Measurements from ENCODE around the gene HACD2.

Gene HACD2

GRCh38 chr3:123561188-123561587 is 23.7 kb downstream of the HACD2 start:
- TF ChIP-seq, protein P1, sequence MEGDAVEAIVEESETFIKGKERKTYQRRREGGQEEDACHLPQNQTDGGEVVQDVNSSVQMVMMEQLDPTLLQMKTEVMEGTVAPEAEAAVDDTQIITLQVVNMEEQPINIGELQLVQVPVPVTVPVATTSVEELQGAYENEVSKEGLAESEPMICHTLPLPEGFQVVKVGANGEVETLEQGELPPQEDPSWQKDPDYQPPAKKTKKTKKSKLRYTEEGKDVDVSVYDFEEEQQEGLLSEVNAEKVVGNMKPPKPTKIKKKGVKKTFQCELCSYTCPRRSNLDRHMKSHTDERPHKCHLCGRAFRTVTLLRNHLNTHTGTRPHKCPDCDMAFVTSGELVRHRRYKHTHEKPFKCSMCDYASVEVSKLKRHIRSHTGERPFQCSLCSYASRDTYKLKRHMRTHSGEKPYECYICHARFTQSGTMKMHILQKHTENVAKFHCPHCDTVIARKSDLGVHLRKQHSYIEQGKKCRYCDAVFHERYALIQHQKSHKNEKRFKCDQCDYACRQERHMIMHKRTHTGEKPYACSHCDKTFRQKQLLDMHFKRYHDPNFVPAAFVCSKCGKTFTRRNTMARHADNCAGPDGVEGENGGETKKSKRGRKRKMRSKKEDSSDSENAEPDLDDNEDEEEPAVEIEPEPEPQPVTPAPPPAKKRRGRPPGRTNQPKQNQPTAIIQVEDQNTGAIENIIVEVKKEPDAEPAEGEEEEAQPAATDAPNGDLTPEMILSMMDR (IDR thresholded peaks at IDR 0.05; ENCODE audit: insufficient read depth, low read length, missing control alignments) = no peak
- CTCF ChIA-PET = interaction anchor here (0.7 to 8.7 kb wide), 13 partner anchors 12 to 276 kb away, joined by 3 to 250 read pairs (median 13); partner anchors contain the start of gene ADCY5
- DNase-seq (ENCODE audit: low read depth, low spot score) = no peak
- POLR2A ChIA-PET = no interaction called here
- H3K4me3 ChIP-seq (ENCODE audit: low read depth, low read length) = no peak overlapping the region

DNA sequence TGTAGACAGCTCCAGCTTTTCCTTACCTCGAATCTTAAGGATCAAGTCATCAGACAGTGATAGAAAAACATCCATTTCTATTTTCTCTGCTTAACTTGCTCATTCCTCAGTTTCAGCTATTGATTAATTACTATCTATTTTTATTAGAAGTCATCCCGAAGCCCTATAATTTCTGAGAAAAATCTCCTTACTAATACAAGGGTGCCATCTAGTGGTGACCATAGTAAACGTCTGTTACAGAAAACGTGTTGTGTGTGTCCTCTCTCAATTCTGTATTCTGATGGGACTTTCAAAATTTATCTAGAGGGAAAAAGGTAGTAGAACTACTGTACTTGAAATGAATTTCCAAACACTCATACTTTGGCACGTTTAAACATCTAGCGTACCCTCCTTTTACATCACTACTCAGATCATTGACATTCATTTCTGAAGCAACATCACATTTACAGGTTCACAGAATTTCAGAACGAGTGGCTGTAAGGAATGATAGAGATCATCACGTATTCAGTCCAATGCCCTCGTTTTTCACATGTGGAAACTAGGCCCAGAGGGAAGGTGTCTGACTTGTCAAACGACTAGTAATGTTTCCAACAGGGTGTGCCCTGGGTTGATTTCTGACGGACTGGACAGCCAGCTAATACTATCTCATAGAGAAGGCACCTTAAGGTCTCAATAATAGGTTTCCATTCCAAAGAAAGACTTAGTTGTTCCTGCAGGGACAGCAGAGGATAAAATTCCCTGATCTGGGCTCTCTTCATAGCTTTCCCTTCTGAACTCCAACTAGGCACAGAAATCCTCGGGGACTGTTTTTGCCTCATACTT is 25.6 kb downstream of the HACD2 start:
- no peak for DNase-seq (ENCODE audit: low read depth, low spot score)
- TF ChIP-seq, protein P1 (IDR thresholded peaks at IDR 0.05; ENCODE audit: insufficient read depth, low read length, missing control alignments) = peak; percentile 34
- ChIA-PET CTCF (interaction anchor here (0.7 to 8.7 kb wide), 36 partner anchors 9 to 337 kb away, joined by 3 to 250 read pairs (median 4); partner anchors contain the start of genes ADCY5 and HACD2), POLR2A (no interaction called here)
- no peak overlapping the region for H3K4me3 ChIP-seq (ENCODE audit: low read depth, low read length)

GRCh38 chr3:123553536-123553935 is 31.3 kb downstream of the HACD2 start:
- CTCF ChIA-PET = interaction anchor here (0.7 to 13.4 kb wide), 9 partner anchors 9 to 242 kb away, joined by 3 to 141 read pairs (median 6); partner anchors contain the start of gene ADCY5
- TF ChIP-seq, protein P1 (IDR thresholded peaks at IDR 0.05; ENCODE audit: insufficient read depth, low read length, missing control alignments) = no peak

GRCh38 chr3:123552768-123553167 is 32.1 kb downstream of the HACD2 start:
- CTCF ChIA-PET = interaction anchor here (0.7 to 13.4 kb wide), 7 partner anchors 9 to 226 kb away, joined by 3 to 141 read pairs (median 9); partner anchors contain the start of gene ADCY5
- DNase-seq (ENCODE audit: low read depth, low spot score) = no peak
- POLR2A ChIA-PET = no interaction called here
- H3K4me3 ChIP-seq (ENCODE audit: low read depth, low read length) = no peak overlapping the region
- TF ChIP-seq, protein P1 (IDR thresholded peaks at IDR 0.05; ENCODE audit: insufficient read depth, low read length, missing control alignments) = no peak

More at GRCh38 chr3:123553536-123553935, 31.3 kb downstream of the HACD2 start:
- POLR2A ChIA-PET = no interaction called here
- no peak overlapping the region for H3K4me3 ChIP-seq (ENCODE audit: low read depth, low read length)
- no peak for DNase-seq (ENCODE audit: low read depth, low spot score)

- POLR2A ChIA-PET = no interaction called here
- H3K4me3 ChIP-seq (ENCODE audit: low read depth, low read length) = no peak overlapping the region
- CTCF ChIA-PET = interaction anchor here (0.7 to 13.4 kb wide), 14 partner anchors 8 to 228 kb away, joined by 3 to 141 read pairs (median 4); no protein-coding TSS in a partner anchor
- no peak for DNase-seq (ENCODE audit: low read depth, low spot score)
- TF ChIP-seq, protein P1 (IDR thresholded peaks at IDR 0.05; ENCODE audit: insufficient read depth, low read length, missing control alignments) = peak; percentile 53
Measured at GRCh38 chr3:123552095-123552714, 32.6 kb downstream of the HACD2 start.
